ENCODE data around the gene SCUBE3.

DNA sequence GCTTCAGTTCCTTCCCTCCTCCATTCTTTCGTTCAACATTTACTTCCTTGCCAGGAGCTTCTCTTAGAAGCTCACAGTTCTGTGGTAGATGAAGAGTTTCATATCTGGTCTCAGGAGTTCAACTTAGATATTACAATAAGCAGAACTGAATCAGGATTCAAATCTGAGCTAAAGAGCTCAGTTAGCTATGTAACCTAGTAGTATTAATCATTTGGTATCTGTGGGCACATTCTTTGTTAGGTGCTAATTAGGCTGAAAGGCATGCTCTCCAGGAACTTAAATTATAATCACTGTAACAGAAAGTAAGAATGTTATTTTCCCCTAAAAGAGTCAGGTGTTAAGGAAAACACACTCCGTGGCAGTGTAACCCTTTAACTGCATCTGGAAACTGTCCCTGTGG lies 54.1 kb downstream of the SCUBE3 start:
- TF ChIP-seq CTCF (conservative IDR thresholded peaks at IDR 0.05; ENCODE audit: low read depth, low read length), result no peak
- no peak for TF ChIP-seq MAZ (IDR thresholded peaks at IDR 0.05; ENCODE audit: borderline replicate concordance, low read depth, low read length)
- TF ChIP-seq NFE2L2 (IDR thresholded peaks at IDR 0.05; ENCODE audit: low read depth, low read length), result no peak
- no peak for TF ChIP-seq SMC3 (IDR thresholded peaks at IDR 0.05; ENCODE audit: low read depth, low read length)
- TF ChIP-seq POLR2A (IDR thresholded peaks at IDR 0.05; ENCODE audit: low read depth, low read length), result no peak
- TF ChIP-seq ELK1 (IDR thresholded peaks at IDR 0.05; ENCODE audit: borderline replicate concordance, low read depth, low read length), result no peak
- TF ChIP-seq, protein P1, sequence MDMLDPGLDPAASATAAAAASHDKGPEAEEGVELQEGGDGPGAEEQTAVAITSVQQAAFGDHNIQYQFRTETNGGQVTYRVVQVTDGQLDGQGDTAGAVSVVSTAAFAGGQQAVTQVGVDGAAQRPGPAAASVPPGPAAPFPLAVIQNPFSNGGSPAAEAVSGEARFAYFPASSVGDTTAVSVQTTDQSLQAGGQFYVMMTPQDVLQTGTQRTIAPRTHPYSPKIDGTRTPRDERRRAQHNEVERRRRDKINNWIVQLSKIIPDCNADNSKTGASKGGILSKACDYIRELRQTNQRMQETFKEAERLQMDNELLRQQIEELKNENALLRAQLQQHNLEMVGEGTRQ (IDR thresholded peaks at IDR 0.05; ENCODE audit: low read depth, low read length), result no peak
- TF ChIP-seq RAD21 (IDR thresholded peaks at IDR 0.05; ENCODE audit: low read length), result no peak
- TF ChIP-seq RFX5 (IDR thresholded peaks at IDR 0.05; ENCODE audit: low read depth, low read length), result no peak

All from IMR-90 (cell line).